Measurements from ENCODE around the gene CCDC87. TPM values are rescaled to one million over a fixed set of nuclear protein-coding genes. Genes with fewer than 3 reads are reported as not detected.
"Not testable (repeated sequence)": the region's sequence is repeated elsewhere in the genome, so short reads cannot be mapped to it uniquely, and the experiment has no call there.

The CCDC87 gene
- total RNA-seq, 1 donor from 2014 or later = 0.22 TPM

GRCh38 chr11:66607126-66607834 is 14.4 kb upstream of the CCDC87 start:
- no peak overlapping the region for H3K4me3 Mint-ChIP-seq
- H3K4me1 ChIP-seq = no peaks in the 10 kb centered on the region
- TF ChIP-seq EZH2phosphoT487 (IDR thresholded peaks at IDR 0.05) = no peak
- TF ChIP-seq CTCF (IDR thresholded peaks at IDR 0.05) = no peak
- TF ChIP-seq EZH2 (IDR thresholded peaks at IDR 0.05) = no peak
- peaks cover 11% of the 10 kb centered on the region for H3F3A ChIP-seq (ENCODE audit: low read depth)
- H3K9ac ChIP-seq = no peak overlapping the region
- H2AFZ ChIP-seq (replicated peaks) = no peak overlapping the region
- no peak overlapping the region for H3K4me2 ChIP-seq
- H3K4me1 Mint-ChIP-seq = no peaks in the 10 kb centered on the region
- H3K27ac ChIP-seq = no peak overlapping the region
- no peaks in the 10 kb centered on the region for H3K9me3 ChIP-seq (ENCODE audit: low read depth)
- H3K27ac Mint-ChIP-seq = no peak overlapping the region
- H3K9me3 Mint-ChIP-seq = no peaks in the 10 kb centered on the region
- no peak for DNase-seq (ENCODE audit: low spot score)
- H3K27me3 ChIP-seq = no peaks in the 10 kb centered on the region
- H3K36me3 Mint-ChIP-seq = peaks cover 13% of the 10 kb centered on the region
- H3K79me2 ChIP-seq (ENCODE audit: low read depth) = no peaks in the 10 kb centered on the region
- H3K4me3 ChIP-seq = no peak overlapping the region
- no peaks in the 10 kb centered on the region for H3K27me3 Mint-ChIP-seq (ENCODE audit: insufficient read depth, low read depth)
- H3K36me3 ChIP-seq = no peaks in the 10 kb centered on the region
- H4K20me1 ChIP-seq (ENCODE audit: low read depth) = no peaks in the 10 kb centered on the region

GRCh38 chr11:66606608-66607007 is 13.7 kb upstream of the CCDC87 start:
- DNase-seq (ENCODE audit: low spot score); H3K27me3 ChIP-seq; H3K27ac ChIP-seq; H3K79me2 ChIP-seq (ENCODE audit: low read depth); H4K20me1 ChIP-seq (ENCODE audit: low read depth); H3K9ac ChIP-seq; H3K4me1 ChIP-seq; H3K27me3 Mint-ChIP-seq (ENCODE audit: insufficient read depth, low read depth); H3K27ac Mint-ChIP-seq; H3K4me3 Mint-ChIP-seq; H3K9me3 Mint-ChIP-seq; H3K36me3 ChIP-seq; H3K4me1 Mint-ChIP-seq; H3K4me3 ChIP-seq; H3K9me3 ChIP-seq (ENCODE audit: low read depth); H3K4me2 ChIP-seq; H2AFZ ChIP-seq (replicated peaks): not testable (repeated sequence)
- peaks cover 17% of the 10 kb centered on the region for H3K36me3 Mint-ChIP-seq
- H3F3A ChIP-seq (ENCODE audit: low read depth) = peaks cover 11% of the 10 kb centered on the region

DNA sequence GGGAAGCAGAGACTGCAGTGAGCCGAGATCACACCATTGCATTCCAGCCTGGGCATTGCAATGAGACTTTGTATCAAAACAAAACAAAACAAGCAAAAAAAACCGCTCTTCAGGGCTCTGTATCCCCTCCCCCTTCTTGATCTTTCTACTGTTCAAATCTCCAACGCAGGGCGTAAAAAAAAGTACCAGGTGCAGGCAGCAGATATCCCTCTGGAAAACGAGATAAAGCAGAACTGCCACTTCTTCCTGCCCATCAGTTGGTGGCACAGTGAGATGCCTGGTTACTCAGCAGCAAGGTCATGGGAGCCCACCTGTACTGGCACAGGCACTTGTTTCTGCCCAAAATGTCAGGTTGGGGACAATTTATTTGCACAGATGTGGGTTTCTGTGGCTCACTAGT is 11.3 kb upstream of the CCDC87 start:
- H3K4me1 ChIP-seq = no peaks in the 10 kb centered on the region
- peaks cover 10% of the 10 kb centered on the region for H3K4me1 Mint-ChIP-seq
- no peaks in the 10 kb centered on the region for H4K20me1 ChIP-seq (ENCODE audit: low read depth)
- H3F3A ChIP-seq (ENCODE audit: low read depth) = no peaks in the 10 kb centered on the region
- no peak for TF ChIP-seq EZH2 (IDR thresholded peaks at IDR 0.05)
- no peak for TF ChIP-seq EZH2phosphoT487 (IDR thresholded peaks at IDR 0.05)
- TF ChIP-seq CTCF (IDR thresholded peaks at IDR 0.05) = no peak
- no peak for DNase-seq (ENCODE audit: low spot score)
- H3K27me3 Mint-ChIP-seq (ENCODE audit: insufficient read depth, low read depth) = no peaks in the 10 kb centered on the region
- H3K27me3 ChIP-seq = no peaks in the 10 kb centered on the region
- H3K27ac Mint-ChIP-seq = no peak overlapping the region
- H3K79me2 ChIP-seq (ENCODE audit: low read depth) = no peaks in the 10 kb centered on the region
- H3K27ac ChIP-seq = no peak overlapping the region
- no peak overlapping the region for H3K4me2 ChIP-seq
- H3K9me3 ChIP-seq (ENCODE audit: low read depth) = no peaks in the 10 kb centered on the region
- peaks cover 13% of the 10 kb centered on the region for H3K36me3 Mint-ChIP-seq
- no peak overlapping the region for H3K4me3 Mint-ChIP-seq
- no peaks in the 10 kb centered on the region for H3K36me3 ChIP-seq
- H2AFZ ChIP-seq (replicated peaks) = no peak overlapping the region
- no peaks in the 10 kb centered on the region for H3K9me3 Mint-ChIP-seq
- H3K9ac ChIP-seq = no peak overlapping the region
- no peak overlapping the region for H3K4me3 ChIP-seq

- Mint-ChIP-seq H3K27me3 (ENCODE audit: insufficient read depth, low read depth) (no peaks in the 10 kb centered on the region), H3K4me1 (peaks cover 10% of the 10 kb centered on the region), H3K36me3 (peaks cover 13% of the 10 kb centered on the region), H3K4me3 (no peak overlapping the region), H3K9me3 (no peaks in the 10 kb centered on the region), H3K27ac (no peak overlapping the region)
- TF ChIP-seq CTCF (IDR thresholded peaks at IDR 0.05) (no peak), EZH2 (IDR thresholded peaks at IDR 0.05) (no peak), EZH2phosphoT487 (IDR thresholded peaks at IDR 0.05) (no peak)
- no peak overlapping the region for H3K9ac ChIP-seq
- H3K4me1 ChIP-seq = no peaks in the 10 kb centered on the region
- H2AFZ ChIP-seq (replicated peaks) = no peak overlapping the region
- DNase-seq (ENCODE audit: low spot score) = no peak
- H3K9me3 ChIP-seq (ENCODE audit: low read depth) = no peaks in the 10 kb centered on the region
- H3K27me3 ChIP-seq = no peaks in the 10 kb centered on the region
- no peaks in the 10 kb centered on the region for H3F3A ChIP-seq (ENCODE audit: low read depth)
- no peaks in the 10 kb centered on the region for H4K20me1 ChIP-seq (ENCODE audit: low read depth)
- no peak overlapping the region for H3K27ac ChIP-seq
- H3K4me2 ChIP-seq = no peak overlapping the region
- H3K36me3 ChIP-seq = no peaks in the 10 kb centered on the region
- no peak overlapping the region for H3K4me3 ChIP-seq
- H3K79me2 ChIP-seq (ENCODE audit: low read depth) = no peaks in the 10 kb centered on the region
Measured at GRCh38 chr11:66603072-66603471, 10.2 kb upstream of the CCDC87 start.
